ENCODE measurements around the gene SNRNP70.

GRCh38 chr19:49064768-49065611, 20.3 kb upstream of the SNRNP70 start, which contains the start of gene NTF4:
- TF ChIP-seq CTCF (IDR thresholded peaks at IDR 0.05) (no peak), POLR2AphosphoS5 (IDR thresholded peaks at IDR 0.05) (no peak)
